ENCODE data around the gene UBAP2L. TPM values are rescaled to one million over a fixed set of nuclear protein-coding genes. Genes with fewer than 3 reads are reported as not detected.
A peak's percentile ranks its signal among the peaks of the same experiment; 100 is the strongest.
"Not testable (repeated sequence)": the region's sequence is repeated elsewhere in the genome, so short reads cannot be mapped to it uniquely, and the experiment has no call there.

Gene UBAP2L
- total RNA-seq, 6 donors from 2014 or later = 77.5 to 137 (median 119) TPM

DNA sequence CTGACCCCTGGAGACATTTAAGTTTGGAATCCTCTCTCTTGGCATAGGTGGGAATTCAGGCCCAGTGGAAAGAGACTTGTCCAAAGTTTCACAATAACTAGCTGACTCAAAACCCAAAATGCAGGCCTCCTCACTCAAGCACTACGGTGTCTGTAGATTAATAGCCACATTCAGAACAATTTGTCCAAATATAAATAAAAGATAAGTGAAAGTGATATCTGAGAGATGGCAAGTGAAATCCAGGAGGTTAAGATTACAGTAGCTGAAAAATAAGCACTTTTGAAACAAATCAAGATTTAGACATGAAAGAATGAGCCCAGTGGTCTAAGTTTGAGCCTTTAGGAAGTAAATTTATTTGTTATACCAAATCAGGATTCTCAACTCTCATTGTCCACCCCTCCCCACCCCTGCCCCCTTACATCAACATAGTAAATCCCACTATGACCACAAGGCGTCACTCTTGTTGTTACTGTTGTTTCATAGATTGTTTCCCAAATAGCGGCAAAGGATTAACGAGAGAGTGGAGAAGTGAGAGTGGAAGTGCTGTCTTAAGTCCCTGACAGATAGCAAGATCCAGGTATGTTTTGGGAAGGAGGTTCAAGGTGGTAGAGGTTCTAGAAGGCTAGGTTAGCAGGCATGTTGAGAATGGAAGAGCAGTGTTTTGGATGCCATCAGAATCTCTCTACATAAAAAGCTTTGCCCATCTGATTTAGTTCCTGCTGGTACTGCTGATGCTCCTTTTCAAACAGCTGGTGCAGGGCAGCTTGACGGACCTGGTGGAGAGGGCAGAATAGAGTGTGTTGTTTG, 21.8 kb upstream of the UBAP2L start:
- peak overlapping the region in 1 of 4 donors; percentile 10 for H3K4me3 ChIP-seq
- H3K4me1 ChIP-seq = peaks cover 3 to 21% (median 8%) of the 10 kb centered on the region in 4 donors
- TF ChIP-seq, protein P1, sequence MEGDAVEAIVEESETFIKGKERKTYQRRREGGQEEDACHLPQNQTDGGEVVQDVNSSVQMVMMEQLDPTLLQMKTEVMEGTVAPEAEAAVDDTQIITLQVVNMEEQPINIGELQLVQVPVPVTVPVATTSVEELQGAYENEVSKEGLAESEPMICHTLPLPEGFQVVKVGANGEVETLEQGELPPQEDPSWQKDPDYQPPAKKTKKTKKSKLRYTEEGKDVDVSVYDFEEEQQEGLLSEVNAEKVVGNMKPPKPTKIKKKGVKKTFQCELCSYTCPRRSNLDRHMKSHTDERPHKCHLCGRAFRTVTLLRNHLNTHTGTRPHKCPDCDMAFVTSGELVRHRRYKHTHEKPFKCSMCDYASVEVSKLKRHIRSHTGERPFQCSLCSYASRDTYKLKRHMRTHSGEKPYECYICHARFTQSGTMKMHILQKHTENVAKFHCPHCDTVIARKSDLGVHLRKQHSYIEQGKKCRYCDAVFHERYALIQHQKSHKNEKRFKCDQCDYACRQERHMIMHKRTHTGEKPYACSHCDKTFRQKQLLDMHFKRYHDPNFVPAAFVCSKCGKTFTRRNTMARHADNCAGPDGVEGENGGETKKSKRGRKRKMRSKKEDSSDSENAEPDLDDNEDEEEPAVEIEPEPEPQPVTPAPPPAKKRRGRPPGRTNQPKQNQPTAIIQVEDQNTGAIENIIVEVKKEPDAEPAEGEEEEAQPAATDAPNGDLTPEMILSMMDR (IDR thresholded peaks at IDR 0.05) = peak in 5 of 6 experiments; percentile 38 to 56 (median 44)
- TF ChIP-seq POLR2AphosphoS5 (IDR thresholded peaks at IDR 0.05) = no peak
- H3K27ac ChIP-seq = peak overlapping the region in 3 of 4 donors; percentile 7 to 64 (median 54)
- no peaks in the 10 kb centered on the region for H3K9me3 ChIP-seq
- no peaks in the 10 kb centered on the region for H3K36me3 ChIP-seq
- ATAC-seq (ENCODE audit: low FRiP score in 2 of 2) (peak; percentile 66 to 88), DNase-seq (no peak)
- 3 to 9% methylated on average over 5 of the region's 5 CpGs for WGBS, 2 donors
- no peaks in the 10 kb centered on the region for H3K27me3 ChIP-seq

DNA sequence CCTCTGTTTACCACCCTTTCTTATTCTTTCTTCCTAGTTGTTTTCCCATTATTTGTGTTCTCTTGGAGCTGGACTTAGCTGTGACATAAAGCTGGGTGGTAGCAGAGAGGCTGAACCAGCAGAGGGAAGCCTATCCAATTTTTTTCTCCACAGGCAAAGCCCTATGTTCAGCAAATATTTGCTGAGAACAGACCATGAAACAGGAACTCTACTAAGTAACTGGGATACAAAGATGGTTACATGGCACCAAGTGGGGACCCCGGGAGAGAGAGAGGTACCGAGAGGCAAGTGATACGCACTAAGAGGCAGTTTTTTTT, 21.2 kb upstream of the UBAP2L start:
- Histone ChIP-seq H3K27me3 (no peaks in the 10 kb centered on the region), H3K36me3 (no peaks in the 10 kb centered on the region), H3K4me3 (peak overlapping the region in 1 of 4 donors; percentile 10), H3K4me1 (peaks cover 3 to 21% (median 8%) of the 10 kb centered on the region in 4 donors), H3K27ac (peak overlapping the region in 3 of 4 donors; percentile 7 to 64 (median 54)), H3K9me3 (no peaks in the 10 kb centered on the region)
- DNase-seq (no peak), ATAC-seq (ENCODE audit: low FRiP score in 2 of 2) (peak in 1 of 2 donors; percentile 21)
- TF ChIP-seq, protein P1 (IDR thresholded peaks at IDR 0.05) = no peak
- TF ChIP-seq POLR2AphosphoS5 (IDR thresholded peaks at IDR 0.05) = no peak
- WGBS, 2 donors = 83 to 93% methylated on average over 3 of the region's 3 CpGs

- WGBS, 2 donors = 92 to 96% methylated on average over 11 of the region's 11 CpGs
- H3K4me3 ChIP-seq; DNase-seq; H3K27ac ChIP-seq; H3K27me3 ChIP-seq; H3K4me1 ChIP-seq; ATAC-seq (ENCODE audit: low FRiP score in 2 of 2); H3K9me3 ChIP-seq: not testable (repeated sequence)
- peaks cover 12 to 58% (median 44%) of the 10 kb centered on the region in 4 donors for H3K36me3 ChIP-seq
These were observed 15.0 kb upstream of the UBAP2L start for GRCh38 chr1:154205778-154206177.

DNA sequence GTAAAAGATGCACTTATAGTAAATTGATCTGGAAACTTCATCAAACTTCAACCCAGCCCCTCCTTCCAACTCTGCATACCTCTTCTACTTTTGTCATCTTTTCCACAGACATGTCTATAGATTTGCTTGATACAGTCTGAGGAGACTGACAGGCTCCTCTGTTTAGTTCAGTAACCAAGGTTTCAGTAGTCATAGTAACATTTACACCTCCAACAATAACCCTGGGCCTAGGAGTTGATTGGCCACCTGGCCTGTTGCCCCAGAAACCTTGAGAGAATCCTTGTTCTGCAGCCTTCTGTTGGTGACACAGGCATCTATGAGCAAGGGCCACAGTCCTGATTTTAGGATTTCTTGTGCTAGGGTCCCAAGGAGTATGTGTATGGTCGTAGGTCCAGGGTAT, 14.6 kb upstream of the UBAP2L start, which contains the start of gene CFAP141:
CFAP141 (minus strand) TSS at position 138 of the 400 bp plus-strand sequence; CDS start at position 112, 26 bp downstream.
- Histone ChIP-seq H3K4me1 (no peaks in the 10 kb centered on the region), H3K4me3 (no peak within 1 kb of the TSS), H3K27ac (no peak within 1 kb of the TSS), H3K27me3 (no peaks in the 10 kb centered on the region), H3K36me3 (peaks cover 15 to 62% (median 48%) of the 10 kb centered on the region in 4 donors), H3K9me3 (no peaks in the 10 kb centered on the region)
- TF ChIP-seq POLR2AphosphoS5 (IDR thresholded peaks at IDR 0.05) (no peak), POLR2A (IDR thresholded peaks at IDR 0.05) (no peak), EP300 (IDR thresholded peaks at IDR 0.05) (no peak)
- TF ChIP-seq, protein P1 (IDR thresholded peaks at IDR 0.05) = no peak
- 82 to 83% methylated on average over 1 of the region's 1 CpG for WGBS, 2 donors
- ATAC-seq (ENCODE audit: low FRiP score in 2 of 2) (no peak), DNase-seq (no peak)

GRCh38 chr1:154207262-154207661, 13.5 kb upstream of the UBAP2L start:
- Histone ChIP-seq H3K36me3 (peaks cover 24 to 73% (median 58%) of the 10 kb centered on the region in 4 donors), H3K27me3 (no peaks in the 10 kb centered on the region), H3K9me3 (no peaks in the 10 kb centered on the region), H3K4me1 (no peaks in the 10 kb centered on the region), H3K4me3 (no peak overlapping the region), H3K27ac (no peak overlapping the region)
- peak in 1 of 4 donors; percentile 7 for TF ChIP-seq EP300 (IDR thresholded peaks at IDR 0.05)
- no peak for TF ChIP-seq POLR2AphosphoS5 (IDR thresholded peaks at IDR 0.05)
- DNase-seq = peak in 1 of 2 donors; percentile 66
- ATAC-seq (ENCODE audit: low FRiP score in 2 of 2) = peak; percentile 24 to 67
- WGBS, 2 donors = 67 to 79% methylated on average over 9 of the region's 9 CpGs
